GM19467 (cell line): ENCODE data around the gene SYNPO2.

Experiments
- ATAC-seq: cut with Tn5 transposase; IDR thresholded peaks from one replicate; pipeline ENCODE4 v1.9.1; 2021; ENCODE audit warnings: mild to moderate bottlenecking, moderate library complexity; ENCODE audit not compliant: unreplicated experiment

Gene SYNPO2, protein sequence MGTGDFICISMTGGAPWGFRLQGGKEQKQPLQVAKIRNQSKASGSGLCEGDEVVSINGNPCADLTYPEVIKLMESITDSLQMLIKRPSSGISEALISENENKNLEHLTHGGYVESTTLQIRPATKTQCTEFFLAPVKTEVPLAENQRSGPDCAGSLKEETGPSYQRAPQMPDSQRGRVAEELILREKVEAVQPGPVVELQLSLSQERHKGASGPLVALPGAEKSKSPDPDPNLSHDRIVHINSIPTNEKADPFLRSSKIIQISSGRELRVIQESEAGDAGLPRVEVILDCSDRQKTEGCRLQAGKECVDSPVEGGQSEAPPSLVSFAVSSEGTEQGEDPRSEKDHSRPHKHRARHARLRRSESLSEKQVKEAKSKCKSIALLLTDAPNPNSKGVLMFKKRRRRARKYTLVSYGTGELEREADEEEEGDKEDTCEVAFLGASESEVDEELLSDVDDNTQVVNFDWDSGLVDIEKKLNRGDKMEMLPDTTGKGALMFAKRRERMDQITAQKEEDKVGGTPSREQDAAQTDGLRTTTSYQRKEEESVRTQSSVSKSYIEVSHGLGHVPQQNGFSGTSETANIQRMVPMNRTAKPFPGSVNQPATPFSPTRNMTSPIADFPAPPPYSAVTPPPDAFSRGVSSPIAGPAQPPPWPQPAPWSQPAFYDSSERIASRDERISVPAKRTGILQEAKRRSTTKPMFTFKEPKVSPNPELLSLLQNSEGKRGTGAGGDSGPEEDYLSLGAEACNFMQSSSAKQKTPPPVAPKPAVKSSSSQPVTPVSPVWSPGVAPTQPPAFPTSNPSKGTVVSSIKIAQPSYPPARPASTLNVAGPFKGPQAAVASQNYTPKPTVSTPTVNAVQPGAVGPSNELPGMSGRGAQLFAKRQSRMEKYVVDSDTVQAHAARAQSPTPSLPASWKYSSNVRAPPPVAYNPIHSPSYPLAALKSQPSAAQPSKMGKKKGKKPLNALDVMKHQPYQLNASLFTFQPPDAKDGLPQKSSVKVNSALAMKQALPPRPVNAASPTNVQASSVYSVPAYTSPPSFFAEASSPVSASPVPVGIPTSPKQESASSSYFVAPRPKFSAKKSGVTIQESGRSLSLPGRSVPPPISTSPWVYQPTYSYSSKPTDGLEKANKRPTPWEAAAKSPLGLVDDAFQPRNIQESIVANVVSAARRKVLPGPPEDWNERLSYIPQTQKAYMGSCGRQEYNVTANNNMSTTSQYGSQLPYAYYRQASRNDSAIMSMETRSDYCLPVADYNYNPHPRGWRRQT

DNA sequence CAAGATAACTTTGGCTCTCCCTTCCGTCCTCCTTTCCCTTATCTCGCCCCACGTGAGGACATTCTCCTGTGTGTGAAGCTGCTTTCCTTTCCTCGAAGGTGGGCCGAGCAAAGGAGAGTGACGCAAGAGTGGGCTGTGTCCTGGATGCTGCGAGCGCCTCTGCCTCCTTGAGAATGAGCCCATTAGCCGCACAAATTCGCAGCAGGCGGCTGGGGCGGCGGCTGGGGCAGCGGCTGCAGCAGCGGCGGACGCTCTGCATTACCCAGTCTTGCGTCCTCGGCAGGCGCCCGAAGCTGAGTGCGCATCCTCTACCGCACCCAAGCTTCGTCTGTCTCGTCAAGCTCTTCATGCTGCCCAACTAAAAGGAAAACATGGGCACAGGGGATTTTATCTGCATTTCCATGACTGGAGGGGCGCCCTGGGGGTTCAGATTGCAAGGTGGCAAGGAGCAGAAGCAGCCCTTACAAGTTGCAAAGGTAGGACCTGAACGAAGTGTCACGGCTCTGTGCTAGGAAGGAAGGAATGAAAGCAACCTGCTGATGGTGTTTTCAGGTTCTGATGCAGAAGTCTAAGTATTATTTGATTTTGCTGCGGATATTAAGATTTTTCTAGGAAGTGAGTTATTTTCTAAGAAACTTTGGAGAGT lies at the start of gene SYNPO2:
TSS of gene SYNPO2 (plus strand) at position 189 of the 646 bp plus-strand sequence. CDS start at position 372, 183 bp downstream.
- peak; percentile 57 for ATAC-seq

DNA sequence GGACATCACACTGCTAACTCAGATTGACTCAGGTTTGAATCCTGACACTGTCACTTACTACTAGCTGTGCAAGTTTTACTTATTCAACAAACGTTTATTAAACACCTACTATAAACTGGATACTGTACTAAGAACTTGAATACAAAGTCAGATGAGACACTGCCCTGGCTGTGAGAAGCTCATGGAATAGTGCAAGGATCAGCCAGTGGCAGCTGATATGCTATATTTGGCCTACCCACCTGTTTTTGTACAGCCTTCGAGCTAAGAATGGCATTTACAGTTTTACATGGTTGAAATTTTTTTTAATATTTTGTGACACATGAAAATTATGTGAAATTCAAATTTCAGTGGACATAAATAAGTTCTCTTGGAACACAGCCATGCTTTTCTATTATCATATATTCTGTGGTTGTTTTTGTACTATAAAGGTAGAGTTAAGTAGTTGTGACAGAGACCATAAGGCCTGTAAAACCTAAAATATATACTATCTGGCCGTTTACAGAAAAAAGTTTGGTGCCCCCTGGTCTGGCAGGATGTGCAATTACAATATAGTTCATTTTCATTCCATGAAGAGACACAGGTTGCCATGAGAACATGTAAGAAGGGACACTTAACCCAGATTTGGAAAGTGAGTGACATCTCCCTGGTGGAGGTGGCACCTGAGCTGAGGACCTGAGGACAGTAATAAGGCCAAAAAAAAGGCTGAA lies 49.3 kb upstream of the SYNPO2 start:
- no peak for ATAC-seq

DNA sequence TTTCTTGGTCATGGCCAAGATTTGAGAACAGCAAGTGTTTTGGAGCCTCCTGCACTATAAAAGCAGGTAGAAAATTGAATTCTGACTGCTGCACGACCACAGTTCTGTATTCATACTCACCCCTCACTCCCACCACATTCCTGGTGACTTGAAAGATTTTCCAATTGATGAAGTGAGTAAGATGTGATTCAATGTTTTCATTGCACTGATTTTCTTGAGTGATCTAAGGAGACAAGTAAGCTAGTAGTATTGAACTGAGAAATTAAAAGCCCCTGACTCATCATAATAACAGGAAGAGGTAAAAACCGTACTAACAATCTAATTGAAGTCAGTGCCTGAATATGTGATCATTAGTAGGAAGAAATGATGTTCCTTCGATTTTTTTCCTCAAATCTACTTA lies 46.6 kb upstream of the SYNPO2 start:
- ATAC-seq: no peak

DNA sequence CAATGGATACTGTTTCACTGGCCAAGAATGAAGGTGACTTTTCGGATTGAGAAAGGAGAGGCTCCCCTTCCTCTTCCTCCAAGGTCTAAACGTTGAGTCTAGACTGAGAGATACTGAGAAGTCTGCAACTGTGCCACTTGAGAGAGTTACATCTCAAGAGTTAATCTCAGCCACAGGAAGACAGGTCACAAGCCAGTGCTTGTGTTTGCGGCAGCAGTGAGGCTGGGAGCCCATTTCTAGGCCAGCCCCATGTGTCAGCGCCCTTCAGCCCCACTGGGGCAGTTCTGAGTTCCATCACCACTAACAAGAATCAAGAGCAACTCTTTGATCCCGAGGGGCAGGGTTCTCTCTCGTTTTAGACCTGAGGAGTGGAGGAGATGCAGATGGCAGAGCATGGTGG lies 45.4 kb upstream of the SYNPO2 start:
- no peak for ATAC-seq

DNA sequence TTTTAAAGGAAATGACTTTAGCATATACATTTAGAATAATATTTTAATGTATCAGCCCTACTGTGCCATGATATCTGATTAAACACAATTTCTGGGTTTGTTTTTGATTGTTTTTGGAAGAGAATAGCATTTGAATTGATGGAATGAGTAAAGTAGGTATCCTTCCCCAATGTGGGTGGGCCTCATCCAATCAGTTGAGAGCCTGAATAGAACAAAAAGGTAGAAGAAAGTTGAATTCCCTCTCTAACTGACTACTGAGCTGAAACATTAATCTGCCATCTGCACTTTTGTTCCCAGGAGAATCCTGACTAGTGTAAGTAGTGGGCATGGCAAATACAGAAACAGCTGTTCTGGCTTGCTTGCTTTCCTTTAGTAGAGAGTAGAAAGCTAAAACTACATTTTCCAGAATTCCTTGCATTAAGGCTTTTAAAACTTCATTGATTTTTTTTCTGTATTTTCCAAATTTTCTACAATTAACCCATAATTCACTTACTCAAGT lies 43.1 kb upstream of the SYNPO2 start:
- no peak for ATAC-seq

DNA sequence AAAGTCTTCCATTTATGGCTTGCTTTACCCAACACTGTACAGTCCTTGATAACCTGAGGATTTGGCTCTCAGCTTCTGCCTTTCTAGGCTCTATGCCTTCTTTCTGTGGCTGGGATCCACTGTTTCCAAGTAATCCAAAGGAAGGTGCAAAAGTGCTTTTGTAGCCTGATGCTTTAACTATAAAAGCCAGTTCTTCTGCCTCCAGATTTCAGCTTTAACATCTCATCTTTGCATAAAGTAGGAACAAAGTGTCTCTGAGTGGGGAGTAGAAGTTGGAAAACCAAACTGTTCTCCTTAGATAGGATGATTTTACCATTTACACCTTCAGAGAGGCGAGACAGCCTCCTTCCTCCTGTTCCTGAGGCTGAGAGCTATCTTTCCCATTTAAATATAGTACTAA lies 41.7 kb upstream of the SYNPO2 start:
- ATAC-seq: no peak

DNA sequence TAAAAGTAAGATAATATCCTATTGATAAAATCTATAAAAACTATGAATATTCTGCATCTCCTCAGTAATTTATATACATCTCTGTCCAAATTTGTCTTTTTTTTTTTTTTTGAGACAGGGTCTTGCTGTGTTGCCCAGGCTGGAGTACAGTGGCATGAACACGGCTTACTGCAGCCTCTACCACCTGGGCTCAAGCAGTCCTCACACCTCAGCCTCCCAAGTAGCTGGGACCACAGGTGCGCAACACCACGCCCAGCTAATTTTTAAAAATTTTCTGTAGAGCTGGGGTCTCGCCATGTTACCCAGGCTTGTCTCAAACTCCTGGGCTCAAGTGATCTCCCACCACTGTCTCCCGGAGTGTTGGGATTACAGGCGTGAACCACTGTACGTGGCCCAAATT lies 40.4 kb upstream of the SYNPO2 start:
- no peak for ATAC-seq

DNA sequence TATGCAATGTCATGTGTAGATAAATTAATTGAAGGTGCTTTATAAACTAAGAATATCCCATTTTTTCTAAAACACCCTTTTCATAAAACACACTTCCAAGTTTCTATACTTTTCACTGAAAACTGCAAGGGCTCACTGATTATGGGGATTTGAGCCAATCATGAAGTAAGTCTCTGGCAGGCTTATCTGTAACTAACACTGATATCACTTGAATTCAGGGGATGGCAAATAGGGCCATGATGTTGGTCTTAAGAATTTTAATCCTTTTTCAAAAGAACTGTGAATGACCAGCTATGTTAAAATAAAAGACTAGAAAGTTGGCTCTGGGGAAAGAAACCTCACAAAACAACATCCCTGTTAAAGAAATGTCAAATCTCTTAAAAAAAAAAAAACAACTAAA lies 39.8 kb upstream of the SYNPO2 start:
- ATAC-seq: no peak

DNA sequence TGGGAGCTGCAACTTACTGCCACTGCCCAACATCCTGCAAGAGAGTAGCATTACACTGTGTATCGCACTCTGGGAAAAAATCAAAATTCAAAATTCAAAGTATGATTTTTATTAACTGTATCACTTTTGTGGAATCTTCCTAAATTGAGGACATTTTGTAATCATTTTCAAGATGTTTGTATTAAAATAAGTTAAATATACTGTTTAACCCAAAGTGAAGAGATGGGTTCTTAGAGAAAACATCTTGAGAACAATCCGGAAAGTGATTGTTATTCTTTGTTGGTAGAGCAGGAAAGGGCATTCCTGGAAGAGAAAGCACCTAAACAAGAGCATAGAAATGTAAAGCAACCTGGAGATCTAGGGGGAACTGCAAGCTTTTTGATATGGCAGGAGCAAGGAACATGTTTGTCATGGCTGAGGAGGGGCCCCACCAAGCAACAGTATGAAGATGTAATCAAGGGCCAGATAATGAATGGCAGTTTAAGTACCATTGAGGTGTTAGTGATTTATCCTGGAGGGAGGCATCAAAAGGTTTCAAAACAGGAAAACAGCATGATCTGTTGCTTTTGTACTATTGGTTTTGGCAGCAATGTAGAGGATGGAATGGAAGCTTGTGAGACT lies 38.7 kb upstream of the SYNPO2 start:
- ATAC-seq: no peak

DNA sequence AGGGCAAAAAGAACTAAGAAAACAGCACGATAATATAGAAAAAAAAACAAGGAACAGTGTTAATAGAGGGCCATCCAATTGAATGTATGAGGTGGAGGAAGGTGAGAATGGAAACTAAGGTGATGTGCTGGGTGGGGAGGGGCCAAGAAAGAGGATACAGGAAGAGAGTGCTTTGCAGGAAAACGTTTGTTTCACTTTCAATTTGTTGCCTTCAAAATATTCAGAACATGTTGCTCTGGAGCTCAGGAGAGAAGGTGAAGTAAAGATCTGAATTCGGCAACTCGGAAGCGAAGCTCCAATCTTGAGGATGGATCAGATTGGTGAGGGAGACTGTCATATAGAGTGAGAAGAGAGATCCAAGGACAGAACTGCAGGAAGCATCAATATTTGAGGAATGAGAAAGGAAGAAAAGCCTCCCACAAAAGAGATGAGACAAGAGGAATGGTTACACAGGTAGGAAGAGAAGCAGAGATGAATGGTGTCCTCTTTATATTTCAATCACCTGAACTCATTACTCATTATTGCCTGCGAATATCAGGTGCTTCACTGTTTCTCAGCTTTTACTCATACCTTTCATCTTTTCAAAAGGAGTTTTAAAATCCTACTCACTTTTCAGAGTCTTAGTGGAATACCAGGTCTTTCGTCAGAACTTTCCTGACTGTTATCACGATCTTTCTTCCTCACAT lies 38.0 kb upstream of the SYNPO2 start:
- ATAC-seq: peak; percentile 83

DNA sequence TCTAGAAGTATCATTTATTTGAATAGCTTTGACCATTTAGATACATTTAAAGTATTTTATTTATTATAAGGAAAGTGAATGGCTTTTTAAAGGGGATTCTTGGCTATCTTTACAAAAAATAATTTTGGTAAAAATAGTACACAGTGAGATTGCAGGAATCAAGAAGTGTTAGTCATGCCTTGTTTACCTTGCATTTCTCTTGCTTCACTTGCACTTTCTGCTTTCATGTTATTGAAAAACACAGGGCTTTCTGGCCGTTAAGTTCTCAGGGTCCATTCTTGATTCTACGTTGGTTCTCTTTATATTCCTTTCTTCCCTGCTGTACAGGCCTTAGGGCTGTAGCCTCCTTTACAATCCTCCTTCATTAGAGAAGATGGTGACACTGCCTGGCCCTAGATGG lies 30.9 kb upstream of the SYNPO2 start:
- no peak for ATAC-seq

DNA sequence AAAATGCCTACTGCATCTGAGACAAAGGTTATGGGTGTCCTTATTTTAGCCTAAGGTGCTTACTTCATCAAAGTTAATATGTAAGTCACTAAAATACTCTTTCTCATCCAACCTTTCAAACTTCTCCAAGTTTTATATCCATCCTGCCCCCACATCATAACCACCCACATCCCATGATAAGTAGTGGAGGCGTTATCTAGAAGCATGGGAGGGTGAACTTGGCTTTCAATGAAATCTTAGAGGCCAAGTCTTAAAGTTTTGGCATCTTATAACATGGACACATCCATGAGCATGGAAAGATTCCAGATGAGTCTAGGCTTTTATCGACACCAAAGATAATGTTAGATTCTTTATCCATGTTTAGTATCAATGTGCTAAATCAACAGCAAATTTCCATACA lies 29.9 kb upstream of the SYNPO2 start:
- ATAC-seq: no peak

DNA sequence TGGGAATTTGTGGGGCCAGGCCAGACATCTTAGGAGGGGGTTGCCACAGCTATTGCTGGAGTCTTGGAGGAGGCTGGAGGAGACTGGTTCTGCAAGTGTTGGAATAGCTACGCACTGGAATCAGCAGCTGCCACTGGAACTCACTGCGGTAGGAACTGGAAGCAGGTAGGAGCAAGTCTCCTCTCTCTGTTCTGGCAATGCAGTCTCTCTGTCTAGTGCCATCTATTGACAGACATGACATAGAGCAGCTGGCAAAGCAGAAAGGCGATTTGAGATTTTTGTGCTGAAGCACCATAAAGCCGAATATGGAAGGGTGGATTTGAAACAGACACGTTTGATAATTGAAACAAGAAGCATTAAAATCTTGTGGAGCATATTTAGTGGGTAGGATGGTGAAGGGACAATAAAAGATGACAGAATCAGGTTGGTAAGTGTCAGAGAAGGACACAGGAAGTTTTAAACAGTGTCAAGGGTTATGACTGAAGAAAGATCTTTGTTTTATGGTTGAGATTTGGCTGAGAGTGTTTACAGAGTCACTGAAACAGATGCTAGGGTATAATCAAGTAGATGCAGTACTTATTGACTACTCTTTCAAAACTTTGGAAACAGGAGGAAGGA lies 23.5 kb upstream of the SYNPO2 start:
- peak; percentile 82 for ATAC-seq

DNA sequence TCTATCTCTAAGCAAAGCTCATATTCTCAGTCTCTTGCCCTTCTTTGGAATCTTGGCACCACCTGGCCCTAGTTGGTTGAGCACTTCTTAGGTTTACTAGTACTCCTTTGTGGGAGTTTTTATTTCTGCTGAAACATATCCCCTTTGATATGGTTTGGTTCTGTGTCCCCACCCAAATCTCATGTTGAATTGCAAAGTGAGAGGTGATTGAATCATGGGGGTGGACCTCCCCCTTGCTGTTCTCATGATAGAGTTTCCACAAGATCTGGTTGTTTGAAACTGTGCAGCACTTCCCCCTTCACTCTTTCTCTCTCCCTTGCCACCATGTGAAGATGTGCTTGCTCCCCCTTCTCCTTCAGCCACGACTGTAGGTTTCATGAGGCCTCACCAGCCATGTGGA lies 22.2 kb upstream of the SYNPO2 start:
- no peak for ATAC-seq

DNA sequence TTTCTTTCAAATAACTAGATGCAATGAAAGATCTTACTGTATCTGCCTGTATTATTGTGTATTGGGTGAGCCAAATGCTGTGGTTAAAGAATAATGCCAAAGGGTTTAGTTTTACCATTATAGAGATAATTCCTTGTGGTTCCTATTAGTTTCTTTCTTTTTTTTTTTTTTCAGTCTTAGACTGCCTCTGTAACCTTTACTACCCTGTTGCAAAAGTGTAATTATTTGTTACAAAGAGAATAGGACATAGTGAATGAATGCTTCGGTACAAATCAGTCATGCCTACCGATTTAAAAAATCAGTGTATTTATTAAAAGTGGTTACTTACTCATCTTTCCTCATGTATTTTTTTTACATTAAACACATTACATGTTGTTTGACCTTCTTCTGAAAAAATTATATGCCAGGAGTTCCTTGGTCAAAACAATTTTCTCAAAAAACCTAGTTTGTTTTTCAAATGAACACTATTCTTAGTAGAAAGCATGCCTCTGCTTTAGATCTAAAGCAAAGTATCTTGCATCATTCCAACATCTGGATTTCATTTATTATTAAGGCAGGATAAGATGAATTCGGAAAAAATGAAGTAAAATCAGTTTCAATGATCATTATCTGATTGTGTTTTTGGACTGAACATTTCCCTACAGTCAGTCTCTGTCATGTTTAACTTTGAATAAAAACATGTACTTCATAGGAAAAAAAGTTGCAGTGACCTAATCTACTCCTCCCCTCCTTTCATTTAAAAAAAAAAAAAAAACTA lies 21.2 kb upstream of the SYNPO2 start:
- no peak for ATAC-seq

DNA sequence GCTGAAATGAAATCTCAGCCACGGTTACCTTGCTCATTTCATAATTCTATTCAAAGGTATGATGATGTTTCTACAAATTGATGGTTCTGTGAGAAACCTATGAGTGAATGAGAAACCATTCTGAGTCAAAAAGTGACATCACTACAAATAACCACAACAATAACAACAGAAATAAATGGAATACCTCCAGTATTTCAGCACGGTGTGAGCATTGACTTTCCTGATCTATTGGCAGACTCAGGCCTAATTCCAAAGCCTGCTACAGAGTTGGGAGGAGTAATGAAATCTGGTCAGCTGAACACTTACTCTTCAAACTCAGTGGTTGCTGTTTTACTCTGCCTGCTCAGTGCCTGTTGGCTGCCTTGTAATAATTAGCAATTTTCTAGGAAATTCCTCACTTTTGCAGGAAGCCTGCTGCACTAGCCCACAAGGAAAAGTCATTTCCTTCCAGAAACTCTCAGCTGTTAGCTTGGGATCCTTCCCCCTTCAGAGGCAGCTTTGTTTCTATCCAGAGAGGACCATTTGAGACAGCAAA lies 18.8 kb upstream of the SYNPO2 start:
- ATAC-seq: no peak

DNA sequence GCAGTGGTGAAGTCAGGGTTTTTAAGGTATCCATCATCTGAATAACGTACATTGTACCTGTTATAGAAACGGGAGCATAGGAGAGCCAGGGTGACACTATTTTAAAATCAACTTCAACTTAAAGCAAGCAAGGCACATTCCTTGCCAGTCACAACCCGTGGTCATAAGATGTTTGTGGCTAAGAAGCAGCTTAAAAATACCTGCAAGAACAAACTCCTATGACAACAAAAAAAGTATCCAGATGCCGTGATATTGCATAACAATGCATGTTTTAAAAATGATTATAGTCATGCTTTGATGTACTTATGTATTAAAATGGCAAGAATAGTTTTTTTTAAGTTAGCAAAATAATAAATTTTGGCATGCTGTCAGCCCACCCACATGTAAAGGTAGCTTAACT lies 16.5 kb upstream of the SYNPO2 start:
- no peak for ATAC-seq

DNA sequence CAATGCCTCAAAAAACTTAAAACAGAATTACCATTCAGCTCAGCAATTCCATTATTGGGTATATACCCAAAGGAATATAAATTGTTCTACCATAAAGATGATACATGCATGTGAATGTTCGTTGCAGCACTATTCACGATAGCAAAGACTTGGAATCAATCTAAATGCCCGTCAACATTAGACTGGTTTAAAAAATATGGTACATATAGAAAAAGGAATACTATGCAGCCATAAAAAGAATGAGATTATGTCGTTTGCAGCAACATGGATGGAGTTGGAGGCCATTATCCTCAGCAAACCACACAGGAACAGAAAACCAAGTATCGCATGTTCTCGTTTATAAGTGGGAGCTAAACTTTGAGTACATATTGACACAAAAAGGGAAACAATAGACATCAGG lies 10.9 kb upstream of the SYNPO2 start:
- ATAC-seq: no peak
